SKM-1 (cell line): ENCODE results near the gene SUCLG2.
"Not testable (repeated sequence)": the region's sequence is repeated elsewhere in the genome, so short reads cannot be mapped to it uniquely, and the experiment has no call there.

Experiments used
- DNase-seq: peaks from one replicate; lab custom pipeline; 2025; ENCODE audit not compliant: unreplicated experiment; lab: John Stamatoyannopoulos, UW

SUCLG2 gene

DNA sequence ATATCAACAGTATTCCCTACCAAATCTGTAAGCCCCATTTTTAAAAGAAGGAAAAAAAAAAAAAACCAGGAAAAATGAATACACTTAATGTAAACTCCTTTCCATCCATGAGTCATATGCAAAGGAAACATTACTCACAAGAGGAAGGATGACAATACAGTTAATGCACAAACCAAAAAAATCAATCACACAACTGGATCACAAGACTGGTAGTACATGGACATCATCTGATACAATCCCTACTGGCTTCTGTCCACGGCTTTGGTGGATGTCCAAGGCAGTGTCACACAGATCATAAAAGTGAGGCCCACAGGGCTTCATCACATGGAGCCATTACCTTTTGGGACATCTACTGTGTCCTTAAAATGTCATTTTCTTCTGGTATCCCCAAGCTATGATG lies 44.0 kb downstream of the SUCLG2 start:
- no peak for DNase-seq

DNA sequence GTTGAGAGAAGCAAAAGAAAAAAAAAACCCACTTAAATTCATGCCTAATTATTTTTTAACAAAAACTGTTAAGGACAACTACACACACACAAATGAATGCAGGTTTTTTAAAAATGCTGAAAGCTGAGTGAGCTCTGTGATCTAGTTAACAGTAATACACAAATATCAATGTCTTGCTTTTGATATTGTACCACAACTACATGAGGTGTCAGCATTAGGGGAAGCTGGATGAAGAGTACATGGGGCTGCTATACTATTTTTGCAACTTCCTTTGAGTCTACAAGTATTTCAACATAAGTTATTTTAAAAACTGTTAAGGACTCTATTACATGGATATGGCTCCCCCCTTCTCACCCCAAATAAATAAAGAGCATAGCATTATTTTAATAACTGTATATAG lies 44.7 kb downstream of the SUCLG2 start:
- DNase-seq: no peak

GRCh38 chr3:67608034-67608433 lies 46.4 kb downstream of the SUCLG2 start:
- DNase-seq: no peak

- no peak for DNase-seq
Observed at GRCh38 chr3:67605377-67605776, 49.0 kb downstream of the SUCLG2 start.

DNA sequence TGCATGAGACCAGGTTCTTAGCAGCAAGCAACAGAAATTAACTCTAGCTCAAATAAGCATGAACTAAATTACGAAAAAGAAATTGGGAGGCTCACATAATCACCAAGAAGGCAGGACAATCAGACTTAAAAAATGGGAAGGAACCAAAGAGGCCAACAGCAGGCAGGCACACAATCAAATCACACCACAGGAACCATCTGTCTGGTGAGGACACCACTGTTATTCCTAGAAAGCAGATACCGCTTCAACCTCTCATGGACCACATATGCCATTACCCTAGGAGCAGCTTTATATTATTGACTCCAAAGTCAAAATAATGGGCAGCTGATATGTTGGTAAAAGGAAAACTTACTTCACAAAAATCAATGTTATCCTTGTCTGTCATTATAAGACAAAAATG lies 51.6 kb downstream of the SUCLG2 start:
- DNase-seq: no peak

DNA sequence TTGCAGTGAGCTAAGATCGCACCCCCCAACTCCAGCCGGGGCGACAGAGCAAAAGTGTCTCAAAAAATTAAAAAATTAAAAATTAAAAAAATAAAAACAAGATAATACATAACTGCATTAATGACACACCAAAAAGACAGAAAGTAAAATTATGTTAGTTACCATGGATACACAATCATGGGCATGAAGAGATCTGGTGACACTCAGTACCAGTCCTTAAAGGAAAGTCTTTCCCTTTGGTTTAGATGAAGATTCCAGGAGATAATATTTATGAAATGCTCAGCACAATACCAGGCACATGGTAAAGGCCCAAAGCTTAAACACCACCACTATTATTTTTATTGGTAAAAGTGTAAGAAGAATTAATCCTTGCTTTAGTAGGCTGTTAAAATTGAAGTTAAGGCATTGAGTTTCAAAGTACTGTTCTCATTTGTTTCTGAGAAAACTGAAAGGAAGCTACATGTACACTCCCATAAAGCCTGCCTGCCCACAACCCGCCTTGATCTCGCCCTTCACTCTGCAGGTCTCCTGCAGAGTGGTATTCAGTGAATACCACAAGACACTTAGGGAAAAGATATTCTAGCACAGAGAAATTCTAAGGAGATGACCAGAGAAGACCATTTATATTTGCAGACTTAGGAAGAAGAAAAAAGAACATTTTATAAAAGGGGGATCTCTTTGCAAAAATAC lies 52.3 kb downstream of the SUCLG2 start:
- DNase-seq: no peak

DNA sequence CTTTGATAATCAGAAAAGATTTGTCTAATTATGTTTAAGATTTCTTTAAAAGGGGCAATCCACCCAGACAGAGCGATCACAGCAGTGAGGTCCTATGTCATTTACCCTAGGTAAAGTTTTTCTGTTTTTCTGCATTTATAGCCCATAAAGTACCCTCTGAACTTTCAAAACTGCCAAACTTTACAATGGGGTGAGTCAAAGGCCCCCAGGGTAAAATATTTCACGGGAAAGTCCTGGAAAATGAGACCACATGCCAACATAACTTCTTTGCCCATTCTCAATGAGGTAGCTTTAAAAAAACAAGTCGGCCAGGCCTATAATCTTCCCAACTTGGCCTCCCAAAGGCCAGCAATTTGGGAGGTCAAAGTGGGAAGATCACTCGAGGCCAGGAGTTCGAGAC lies 53.0 kb downstream of the SUCLG2 start:
- DNase-seq: no peak

DNA sequence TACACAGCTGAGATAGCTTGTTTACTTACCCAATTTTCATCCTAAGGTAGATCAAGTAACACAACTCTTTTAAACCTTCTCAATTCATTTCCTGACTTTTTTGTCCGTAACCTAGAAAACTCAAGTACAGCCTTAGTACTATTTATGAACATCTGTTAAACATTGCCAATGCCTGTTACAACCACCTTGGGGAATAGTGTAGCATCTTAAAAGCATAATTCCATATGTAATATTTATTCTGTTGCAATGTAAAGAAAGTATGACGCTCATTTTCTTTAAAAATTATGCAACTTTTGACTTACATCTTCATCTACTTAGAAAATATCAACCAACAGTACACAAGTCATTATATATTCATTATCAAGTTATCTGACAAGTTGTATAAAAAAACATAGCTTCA lies 54.6 kb downstream of the SUCLG2 start:
- DNase-seq: no peak

GRCh38 chr3:67598814-67599556 lies 55.4 kb downstream of the SUCLG2 start:
- DNase-seq: no peak

DNA sequence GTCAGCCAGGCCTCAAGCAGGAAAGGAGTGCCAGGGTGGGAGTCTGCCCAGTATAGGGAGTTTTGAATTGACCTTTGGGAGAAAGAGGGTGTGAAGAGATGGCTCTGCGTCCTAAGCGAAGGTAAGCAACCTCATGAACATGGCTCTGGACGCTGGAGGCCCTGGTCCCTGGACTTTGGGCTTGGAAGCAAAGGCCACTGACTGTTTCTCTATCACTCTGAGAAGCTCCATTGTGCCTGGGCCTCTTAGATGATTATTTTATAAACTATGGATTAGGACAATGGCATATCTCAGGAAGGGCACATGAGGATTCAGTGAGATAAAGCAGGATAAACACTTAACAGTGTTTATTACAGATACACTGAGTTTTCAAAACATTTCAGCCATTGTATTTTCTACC lies 59.0 kb downstream of the SUCLG2 start:
- no peak for DNase-seq

DNA sequence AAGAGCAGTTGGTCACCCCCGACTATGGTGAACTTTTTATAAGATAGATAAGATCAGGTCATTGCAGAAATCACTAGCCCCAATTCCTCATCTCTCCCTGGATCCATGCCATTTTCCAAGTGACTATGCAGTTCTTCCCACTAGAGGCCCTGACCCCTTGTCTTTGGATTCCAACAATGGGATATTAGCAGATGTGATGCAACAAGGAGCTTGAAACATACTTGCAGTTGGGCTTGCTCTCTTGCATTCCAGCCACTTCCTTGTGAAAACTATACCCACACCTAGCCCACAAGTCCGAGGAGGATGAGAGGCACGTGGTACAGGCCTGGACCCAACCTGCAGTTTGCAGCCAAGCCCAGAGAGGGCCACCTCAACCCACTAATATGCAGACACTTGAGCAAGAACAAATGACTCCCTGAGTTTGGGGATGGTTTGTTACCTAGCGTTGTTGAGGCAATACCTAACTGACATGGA lies 60.6 kb downstream of the SUCLG2 start:
- no peak for DNase-seq

DNA sequence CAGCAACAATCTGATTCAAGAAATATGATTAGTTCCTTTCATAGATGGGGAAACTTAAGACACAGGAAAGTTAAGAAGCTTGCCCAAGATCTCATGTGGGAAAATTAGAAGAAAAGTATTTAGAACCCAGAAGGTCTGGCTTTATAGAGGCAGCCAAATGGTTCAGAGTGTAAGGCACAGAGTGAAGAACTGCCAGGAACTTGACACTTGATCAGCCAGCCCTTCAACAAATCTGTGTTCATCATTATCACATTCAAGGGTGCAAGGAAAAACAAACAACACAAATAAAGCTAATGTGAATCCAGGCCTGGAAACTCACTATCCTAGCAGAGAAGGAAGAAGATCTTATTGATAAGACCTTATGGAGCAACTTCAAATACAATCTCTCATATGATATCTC lies 62.4 kb downstream of the SUCLG2 start:
- DNase-seq: no peak

- no peak for DNase-seq
Observed at GRCh38 chr3:67587811-67588210, 66.6 kb downstream of the SUCLG2 start.

DNA sequence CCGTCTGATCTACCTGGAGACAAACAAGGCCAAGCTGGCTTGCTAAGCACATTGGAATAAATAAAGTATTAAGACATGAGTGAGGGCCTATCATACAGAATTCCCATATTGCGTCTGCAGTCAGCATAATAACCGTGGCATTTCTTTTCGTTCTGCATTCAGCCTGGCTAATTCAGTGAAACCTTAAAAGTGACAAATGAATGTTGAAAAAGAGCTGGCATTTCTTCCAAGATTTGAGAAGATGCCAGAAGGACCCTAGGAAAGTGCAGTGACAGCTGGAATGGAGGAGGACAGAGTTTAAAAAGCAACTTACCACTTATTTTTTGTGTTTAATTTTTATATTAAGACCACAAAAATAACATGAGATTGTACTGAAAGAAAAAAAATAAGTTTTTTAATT lies 67.1 kb downstream of the SUCLG2 start:
- DNase-seq: no peak

GRCh38 chr3:67584608-67585007 lies 69.8 kb downstream of the SUCLG2 start:
- not testable (repeated sequence) for DNase-seq

GRCh38 chr3:67580430-67581000 lies 73.9 kb downstream of the SUCLG2 start:
- no peak for DNase-seq

- no peak for DNase-seq
Observed at GRCh38 chr3:67578416-67578815, 76.0 kb downstream of the SUCLG2 start.

DNA sequence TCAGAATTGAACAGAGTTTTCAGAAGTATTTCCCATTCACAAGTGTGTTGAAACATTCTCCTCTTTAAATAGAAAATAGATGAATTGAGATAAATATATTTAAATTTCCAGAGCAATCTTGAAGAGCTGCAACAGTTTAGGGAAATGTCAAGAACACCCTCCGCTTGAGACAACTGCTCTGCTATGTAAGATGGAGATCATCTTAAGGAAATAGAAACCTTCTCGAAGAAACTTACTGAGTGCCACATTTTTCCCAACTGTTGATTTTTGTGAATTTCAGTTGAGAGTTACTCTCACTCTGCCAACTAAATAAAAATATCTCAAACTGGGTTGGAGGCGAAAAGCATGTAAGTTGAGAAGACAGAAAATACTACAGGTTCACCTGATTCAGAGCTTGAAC lies 78.0 kb downstream of the SUCLG2 start:
- no peak for DNase-seq

DNA sequence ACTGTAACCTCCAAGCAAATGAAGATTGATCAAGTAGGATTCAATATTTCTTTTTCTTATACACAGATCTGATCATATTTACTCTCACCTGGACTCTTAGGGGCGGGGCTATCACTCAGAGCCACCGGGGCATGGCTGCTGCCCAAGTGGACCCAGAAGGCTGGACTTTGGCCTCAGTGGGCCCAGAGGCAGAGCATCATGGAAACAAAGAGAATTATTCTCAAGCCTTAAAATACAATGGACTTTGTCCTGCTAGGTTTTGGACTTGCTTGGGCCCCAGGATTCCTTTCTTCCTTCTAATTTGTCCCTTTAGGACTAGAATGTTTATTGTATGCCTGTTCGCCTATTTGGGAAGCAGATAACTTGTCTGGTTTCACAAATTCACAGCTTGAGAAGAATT lies 85.1 kb downstream of the SUCLG2 start:
- DNase-seq: no peak

- no peak for DNase-seq
Observed at GRCh38 chr3:67567893-67568292, 86.5 kb downstream of the SUCLG2 start.

DNA sequence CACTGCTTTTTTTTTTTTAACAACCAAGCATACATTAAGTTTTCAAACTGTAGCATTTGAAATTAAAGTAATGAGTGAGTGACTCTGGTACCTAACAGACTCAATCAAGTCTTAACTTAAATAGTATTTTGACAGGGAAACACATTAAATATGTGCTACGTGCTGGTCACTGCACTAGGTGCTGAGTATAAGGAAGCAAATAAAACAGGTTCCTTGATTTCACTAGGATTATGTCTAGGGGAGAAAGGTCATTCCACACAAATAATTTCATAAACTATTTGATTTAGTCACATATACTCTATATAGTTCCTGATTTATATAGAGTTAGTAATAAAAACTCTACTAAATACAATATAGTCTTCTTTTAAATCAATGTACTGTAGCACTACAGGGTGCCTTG lies 89.4 kb downstream of the SUCLG2 start:
- DNase-seq: no peak

- DNase-seq: no peak
Observed at GRCh38 chr3:67564008-67564407, 90.4 kb downstream of the SUCLG2 start.
